PFSK-1 (cell line): ENCODE results near the gene KLHL8.

Experiments used
- FOXP2 ChIP-seq: optimal IDR thresholded peaks from 2 replicates; pipeline ENCODE3; 2011; ENCODE audit warnings: borderline replicate concordance, control low read depth, inconsistent platforms; ENCODE audit not compliant: insufficient read depth; ENCODE audit errors: extremely low read length, extremely low read depth
- POLR2AphosphoS5 ChIP-seq: IDR thresholded peaks from 2 replicates; pipeline ENCODE4 v1.6.1; 2012; ENCODE audit warnings: low read depth, mild to moderate bottlenecking, control low read depth, low read length, moderate library complexity
- REST ChIP-seq, 2 experiments: IDR thresholded peaks; 2 replicates each; pipeline versions ENCODE4 v1.6.1 to v1.8.0; 2011 to 2012; ENCODE audit warnings: low read depth in 2 of 2, low read length in 2 of 2, control low read depth in 1 of 2, inconsistent platforms in 1 of 2, mild to moderate bottlenecking in 1 of 2, moderate library complexity in 1 of 2; ENCODE audit not compliant: insufficient read depth in 1 of 2
- SIN3A ChIP-seq: IDR thresholded peaks from 2 replicates; pipeline ENCODE4 v1.6.1; 2012; ENCODE audit warnings: mild to moderate bottlenecking, low read length, moderate library complexity, borderline replicate concordance; ENCODE audit not compliant: insufficient read depth
- TAF1 ChIP-seq: IDR thresholded peaks from 2 replicates; pipeline ENCODE4 v1.6.1; 2012; ENCODE audit warnings: low read length, control low read depth, borderline replicate concordance; ENCODE audit not compliant: insufficient read depth

- TF ChIP-seq SIN3A (no peak), POLR2AphosphoS5 (no peak), TAF1 (no peak), REST (IDR thresholded peaks at IDR 0.05; ENCODE audit: insufficient read depth in 1 of 2, low read depth in 2 of 2, low read length in 2 of 2) (no peak), FOXP2 (no peak)
These were observed 10.4 kb upstream of the KLHL8 start for GRCh38 chr4:87230806-87231205.
